AG04450 (cell line): ENCODE data around the gene MAT1A. TPM values are rescaled to one million over a fixed set of nuclear protein-coding genes. Genes with fewer than 3 reads are reported as not detected.
"Not testable (repeated sequence)": the region's sequence is repeated elsewhere in the genome, so short reads cannot be mapped to it uniquely, and the experiment has no call there.

Experiments used
- CTCF ChIA-PET: fragments of 300-600, 350-600 bp; formaldehyde crosslinking; extraction: SDS; loops from one replicate; lab custom pipeline; 2022; ENCODE audit warnings: antibody characterized with exemption, inconsistent platforms; lab: Charles Lee
- POLR2A ChIA-PET: fragments of 350-600 bp; formaldehyde crosslinking; extraction: SDS; loops from one replicate; lab custom pipeline; 2021; ENCODE audit warnings: antibody characterized with exemption, inconsistent platforms; lab: Yijun Ruan, JAX
- DNase-seq: peaks from one replicate; pipeline ENCODE4 v3.0.0-alpha.2; 2011; ENCODE audit warnings: low read depth, low spot score
- H3K27ac ChIP-seq: one replicate; pipeline ENCODE4 v1.5.1; 2012; ENCODE audit warnings: low read depth, low read length, control low read depth
- H3K27me3 ChIP-seq: one replicate; pipeline ENCODE4 v1.6.0; 2012; ENCODE audit warnings: low read length; ENCODE audit not compliant: control insufficient read depth, insufficient read depth
- H3K4me3 ChIP-seq: 2 replicates; pipeline ENCODE4 v1.5.1; 2011; ENCODE audit warnings: mild to moderate bottlenecking, low read depth, low read length, control low read depth
- H3K9me3 ChIP-seq: 2 replicates; pipeline ENCODE4 v1.5.1; 2012; ENCODE audit warnings: low read length; ENCODE audit not compliant: control insufficient read depth, insufficient read depth
- polyA plus RNA-seq: library from polyadenylated mRNA; depleted of rRNA; stranded (reverse); fragments of >200 nt; gene quantifications from 2 replicates; pipeline ENCODE4 v1.2.3, GENCODE V29; 2011
- TF ChIP-seq, protein P1 (sequence below): IDR thresholded peaks from 2 replicates; pipeline ENCODE4 v1.5.1; 2011; ENCODE audit warnings: low read depth, low read length, control low read depth, inconsistent platforms

Gene MAT1A
- polyA plus RNA-seq, 1 experiment: not detected

DNA sequence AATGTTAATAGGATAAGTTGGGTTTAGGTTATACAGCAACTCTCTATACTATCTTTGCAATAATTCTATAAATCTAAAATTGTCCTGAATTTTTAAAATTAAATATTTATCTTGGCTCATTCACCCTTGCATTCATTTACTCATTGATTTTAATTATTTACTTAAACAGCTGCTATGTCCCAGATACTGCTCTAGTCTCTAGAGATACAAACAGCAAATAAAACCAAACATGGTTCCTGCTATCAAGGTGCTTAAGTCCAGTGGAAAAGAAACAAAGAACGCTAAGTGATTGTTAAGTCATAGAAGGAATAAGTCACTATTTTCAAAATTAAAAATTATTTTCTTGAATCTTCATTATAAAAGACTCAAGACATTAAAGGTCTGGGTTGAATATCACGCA lies 29.9 kb upstream of the MAT1A start:
- Histone ChIP-seq H3K27ac (no peak overlapping the region), H3K4me3 (no peak overlapping the region), H3K9me3 (no peaks in the 10 kb centered on the region; the same call in 1 of the 2 replicates), H3K27me3 (no peaks in the 10 kb centered on the region)
- CTCF ChIA-PET: no interaction called here
- POLR2A ChIA-PET: no interaction called here
- DNase-seq: no peak
- TF ChIP-seq, protein P1, sequence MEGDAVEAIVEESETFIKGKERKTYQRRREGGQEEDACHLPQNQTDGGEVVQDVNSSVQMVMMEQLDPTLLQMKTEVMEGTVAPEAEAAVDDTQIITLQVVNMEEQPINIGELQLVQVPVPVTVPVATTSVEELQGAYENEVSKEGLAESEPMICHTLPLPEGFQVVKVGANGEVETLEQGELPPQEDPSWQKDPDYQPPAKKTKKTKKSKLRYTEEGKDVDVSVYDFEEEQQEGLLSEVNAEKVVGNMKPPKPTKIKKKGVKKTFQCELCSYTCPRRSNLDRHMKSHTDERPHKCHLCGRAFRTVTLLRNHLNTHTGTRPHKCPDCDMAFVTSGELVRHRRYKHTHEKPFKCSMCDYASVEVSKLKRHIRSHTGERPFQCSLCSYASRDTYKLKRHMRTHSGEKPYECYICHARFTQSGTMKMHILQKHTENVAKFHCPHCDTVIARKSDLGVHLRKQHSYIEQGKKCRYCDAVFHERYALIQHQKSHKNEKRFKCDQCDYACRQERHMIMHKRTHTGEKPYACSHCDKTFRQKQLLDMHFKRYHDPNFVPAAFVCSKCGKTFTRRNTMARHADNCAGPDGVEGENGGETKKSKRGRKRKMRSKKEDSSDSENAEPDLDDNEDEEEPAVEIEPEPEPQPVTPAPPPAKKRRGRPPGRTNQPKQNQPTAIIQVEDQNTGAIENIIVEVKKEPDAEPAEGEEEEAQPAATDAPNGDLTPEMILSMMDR: no peak

DNA sequence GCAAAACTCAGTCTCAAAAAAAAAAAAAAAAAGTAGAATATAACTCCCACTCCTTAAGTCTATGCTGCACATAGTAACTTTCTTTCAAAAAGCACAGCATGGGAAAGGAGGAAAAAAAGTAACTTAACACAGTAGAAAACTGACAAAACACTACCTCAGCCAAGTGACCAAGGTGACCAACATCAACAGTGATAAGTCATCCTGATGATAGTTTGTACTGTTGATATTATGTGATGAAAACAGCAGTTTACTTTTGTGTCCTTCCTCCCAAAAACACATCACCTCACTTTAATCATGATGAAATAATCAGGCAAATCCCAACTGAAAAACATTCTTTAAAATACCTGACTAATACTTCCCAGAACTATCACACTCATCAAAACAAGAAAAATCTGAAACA lies 29.3 kb upstream of the MAT1A start:
- TF ChIP-seq, protein P1: no peak
- Histone ChIP-seq H3K27me3 (no peaks in the 10 kb centered on the region), H3K27ac (no peak overlapping the region), H3K4me3 (no peak overlapping the region), H3K9me3 (no peaks in the 10 kb centered on the region; the same call in 1 of the 2 replicates)
- DNase-seq: no peak
- CTCF ChIA-PET: no interaction called here
- POLR2A ChIA-PET: no interaction called here

DNA sequence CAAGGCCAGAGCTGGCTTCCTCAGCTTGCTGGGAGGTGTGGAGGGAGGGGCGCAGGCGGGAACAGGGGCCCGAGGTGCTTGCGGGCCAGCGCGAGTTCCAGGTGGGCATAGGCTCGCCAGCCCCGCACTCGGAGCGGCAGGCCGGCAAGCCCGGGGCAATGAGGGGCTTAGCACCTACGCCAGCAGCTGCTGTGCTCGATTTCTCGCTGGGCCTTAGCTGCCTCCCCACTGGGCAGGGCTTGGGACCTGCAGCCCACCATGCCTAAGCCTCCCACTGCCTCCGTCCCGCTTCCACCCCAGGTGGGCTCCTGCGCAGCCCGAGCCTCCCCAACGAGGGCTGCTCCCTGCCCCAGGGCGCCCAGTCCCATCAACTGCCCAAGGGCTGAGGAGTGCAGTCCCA lies 25.9 kb upstream of the MAT1A start:
- no peak for DNase-seq
- ChIA-PET POLR2A (no interaction called here), CTCF (no interaction called here)
- Histone ChIP-seq H3K27me3 (no peaks in the 10 kb centered on the region), H3K9me3 (no peaks in the 10 kb centered on the region; the same call in 1 of the 2 replicates), H3K4me3 (no peak overlapping the region), H3K27ac (no peak overlapping the region)
- TF ChIP-seq, protein P1: no peak

DNA sequence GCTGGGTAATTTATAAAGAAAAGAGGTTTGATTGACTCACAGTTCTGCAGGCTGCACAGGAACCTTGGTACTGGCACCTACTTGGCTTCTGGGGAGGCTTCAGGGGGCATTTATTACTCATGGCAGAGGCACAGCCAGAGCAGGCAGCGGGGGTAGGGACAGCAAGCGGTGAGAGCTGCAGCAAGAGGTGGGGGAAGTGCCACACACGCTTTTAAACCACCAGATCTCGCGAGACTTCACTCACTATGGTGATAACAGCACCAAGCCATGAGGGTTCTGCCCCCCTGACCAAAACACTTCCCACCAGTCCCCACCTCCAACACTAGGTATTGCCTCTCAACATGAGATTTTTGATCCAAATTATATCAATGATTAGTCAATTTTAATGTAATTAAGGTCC lies 24.1 kb upstream of the MAT1A start:
- TF ChIP-seq, protein P1: no peak
- DNase-seq: no peak
- H3K4me3 ChIP-seq: no peak overlapping the region
- no peak overlapping the region for H3K27ac ChIP-seq
- POLR2A ChIA-PET: no interaction called here
- no peaks in the 10 kb centered on the region for H3K27me3 ChIP-seq
- CTCF ChIA-PET: no interaction called here
- no peaks in the 10 kb centered on the region; the same call in 1 of the 2 replicates for H3K9me3 ChIP-seq

DNA sequence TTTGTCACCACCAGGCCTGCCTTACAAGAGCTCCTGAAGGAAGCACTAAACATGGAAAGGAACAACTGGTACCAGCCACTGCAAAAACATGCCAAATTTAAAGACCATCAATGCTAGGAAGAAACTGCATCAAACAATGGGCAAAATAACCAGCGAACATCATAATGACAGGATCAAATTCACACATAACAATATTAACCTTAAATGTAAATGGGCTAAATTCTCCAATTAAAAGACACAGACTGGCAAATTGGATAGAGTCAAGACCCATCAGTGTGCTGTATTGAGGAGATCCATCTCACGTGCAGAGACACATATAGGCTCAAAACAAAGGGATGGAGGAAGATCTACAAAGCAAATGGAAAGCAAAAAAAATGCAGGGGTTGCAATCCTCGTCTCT lies 16.5 kb upstream of the MAT1A start:
- POLR2A ChIA-PET, H3K4me3 ChIP-seq, H3K27ac ChIP-seq, H3K9me3 ChIP-seq, CTCF ChIA-PET, DNase-seq, H3K27me3 ChIP-seq: not testable (repeated sequence)

DNA sequence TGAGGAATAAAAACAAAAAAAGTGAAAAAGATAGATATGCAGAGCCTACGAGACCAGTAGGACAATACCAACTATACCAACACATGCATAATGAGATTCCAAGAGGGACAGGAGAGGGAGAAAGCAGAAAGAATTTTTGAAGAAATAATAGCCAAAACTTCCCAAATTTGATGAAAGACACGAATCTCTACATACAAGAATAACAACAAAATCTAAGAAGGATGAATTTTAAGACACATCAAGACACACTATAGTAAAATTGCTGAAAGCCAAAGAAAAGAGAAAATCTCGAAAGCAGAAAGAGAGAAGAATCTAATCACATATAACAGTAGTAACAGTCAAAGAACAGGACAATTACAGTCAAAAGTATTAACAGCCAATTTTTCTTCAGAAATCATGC lies 7.5 kb upstream of the MAT1A start:
- Histone ChIP-seq H3K9me3 (no peaks in the 10 kb centered on the region), H3K4me3 (no peak overlapping the region), H3K27ac (no peak overlapping the region), H3K27me3 (no peaks in the 10 kb centered on the region)
- POLR2A ChIA-PET: no interaction called here
- TF ChIP-seq, protein P1: no peak
- CTCF ChIA-PET: no interaction called here
- DNase-seq: no peak
